ENCODE data around the gene MSMO1.
A peak's percentile ranks its signal among the peaks of the same experiment; 100 is the strongest.
"Not testable (repeated sequence)": the region's sequence is repeated elsewhere in the genome, so short reads cannot be mapped to it uniquely, and the experiment has no call there.

MSMO1 gene

DNA sequence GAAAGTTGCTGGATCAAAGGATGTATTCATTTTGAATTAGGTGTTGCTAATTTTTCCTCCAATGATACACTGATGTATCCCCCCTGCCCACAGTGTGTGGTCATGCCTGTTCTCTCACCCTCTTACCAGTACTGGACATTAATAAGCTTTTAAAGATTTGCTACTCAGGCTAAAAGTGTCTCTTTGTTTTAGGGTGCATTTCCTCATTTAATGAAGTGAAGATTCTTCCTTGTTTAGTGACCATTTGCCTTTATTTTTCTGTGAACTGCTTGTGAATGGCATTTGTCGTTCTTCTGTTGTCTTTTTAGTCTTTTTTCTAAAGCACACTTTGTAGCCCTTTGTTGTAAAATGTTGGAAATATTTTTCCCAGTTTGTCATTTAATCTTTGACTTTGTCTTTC is 5.0 kb downstream of the MSMO1 start:
- Mint-ChIP-seq H3K4me3 (peak overlapping the region; percentile 45), H3K36me3 (peaks cover 19% of the 10 kb centered on the region), H3K27me3 (no peaks in the 10 kb centered on the region), H3K27ac (peak overlapping the region; percentile 69), H3K9me3 (ENCODE audit: low read depth) (no peaks in the 10 kb centered on the region), H3K4me1 (ENCODE audit: low read depth) (peaks cover 42% of the 10 kb centered on the region)

DNA sequence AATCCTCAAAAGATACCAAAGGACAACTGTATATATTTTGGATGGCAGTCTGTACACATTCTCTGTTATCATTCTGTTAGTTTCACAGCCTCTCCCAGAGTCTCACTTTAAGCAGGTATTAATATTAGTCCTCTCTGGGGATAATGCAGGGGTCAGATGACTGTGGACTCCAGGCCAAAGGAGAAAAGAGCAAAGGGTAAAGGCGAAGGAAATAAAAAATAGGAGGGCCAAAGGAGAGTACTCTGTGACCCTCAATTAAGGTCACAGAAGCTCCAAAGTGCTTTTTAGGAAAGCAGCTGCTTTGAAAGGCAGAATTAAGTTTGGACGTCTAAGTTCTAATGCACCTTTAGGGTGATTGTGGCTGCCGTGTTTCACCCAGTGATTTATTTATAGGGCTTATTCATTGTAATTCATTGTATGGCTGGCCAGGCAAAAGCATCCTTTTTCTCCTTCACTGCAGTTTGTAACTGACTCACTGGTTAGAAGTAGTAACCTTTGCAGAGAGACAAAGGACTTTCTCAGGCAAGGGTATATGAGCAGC is 7.8 kb downstream of the MSMO1 start:
- H3K27ac Mint-ChIP-seq, result peak overlapping the region; percentile 28
- H3K4me3 Mint-ChIP-seq, result no peak overlapping the region
- H3K36me3 Mint-ChIP-seq, result peaks cover 21% of the 10 kb centered on the region

DNA sequence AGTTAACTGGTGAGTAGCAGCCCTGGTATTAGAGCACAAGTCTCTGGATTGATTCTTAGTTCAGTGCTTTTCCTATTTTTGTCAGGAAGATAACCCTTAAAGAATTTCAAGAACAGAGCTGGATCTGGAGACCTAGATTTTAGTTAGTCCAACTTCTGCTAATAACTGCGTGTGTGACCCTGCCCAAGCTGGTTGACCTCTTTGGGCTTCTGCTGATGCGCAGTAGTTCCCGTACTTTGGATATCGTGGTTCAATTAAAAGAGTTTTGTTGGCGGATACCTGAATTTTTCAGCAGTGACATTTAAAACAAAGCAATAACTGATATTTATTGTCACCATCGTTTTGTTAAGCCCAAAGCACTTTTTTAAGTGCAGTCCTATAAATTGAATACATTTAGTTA is 9.3 kb downstream of the MSMO1 start:
- H3K4me1 Mint-ChIP-seq (ENCODE audit: low read depth), result peaks cover 22% of the 10 kb centered on the region
- no peak overlapping the region for H3K27ac Mint-ChIP-seq

More for the DNA sequence above, 7.8 kb downstream of the MSMO1 start:
- Mint-ChIP-seq H3K27me3 (no peaks in the 10 kb centered on the region), H3K4me1 (ENCODE audit: low read depth) (peaks cover 38% of the 10 kb centered on the region), H3K9me3 (ENCODE audit: low read depth) (no peaks in the 10 kb centered on the region)

GRCh38 chr4:165342340-165342739 is 14.9 kb downstream of the MSMO1 start:
- H3K4me3 Mint-ChIP-seq, H3K27ac Mint-ChIP-seq, H3K36me3 Mint-ChIP-seq: not testable (repeated sequence)

More for the DNA sequence above, 9.3 kb downstream of the MSMO1 start:
- no peak overlapping the region for H3K4me3 Mint-ChIP-seq
- no peaks in the 10 kb centered on the region for H3K27me3 Mint-ChIP-seq
- H3K9me3 Mint-ChIP-seq (ENCODE audit: low read depth), result no peaks in the 10 kb centered on the region
- H3K36me3 Mint-ChIP-seq, result peaks cover 18% of the 10 kb centered on the region

GRCh38 chr4:165343353-165344191 is 16.1 kb downstream of the MSMO1 start:
- Mint-ChIP-seq H3K36me3 (peaks cover 2% of the 10 kb centered on the region), H3K27ac (no peak overlapping the region), H3K9me3 (ENCODE audit: low read depth) (no peaks in the 10 kb centered on the region), H3K4me3 (no peak overlapping the region), H3K4me1 (ENCODE audit: low read depth) (no peaks in the 10 kb centered on the region), H3K27me3 (no peaks in the 10 kb centered on the region)

More at GRCh38 chr4:165342340-165342739, 14.9 kb downstream of the MSMO1 start:
- not testable (repeated sequence) for H3K27me3 Mint-ChIP-seq; H3K9me3 Mint-ChIP-seq (ENCODE audit: low read depth); H3K4me1 Mint-ChIP-seq (ENCODE audit: low read depth)

DNA sequence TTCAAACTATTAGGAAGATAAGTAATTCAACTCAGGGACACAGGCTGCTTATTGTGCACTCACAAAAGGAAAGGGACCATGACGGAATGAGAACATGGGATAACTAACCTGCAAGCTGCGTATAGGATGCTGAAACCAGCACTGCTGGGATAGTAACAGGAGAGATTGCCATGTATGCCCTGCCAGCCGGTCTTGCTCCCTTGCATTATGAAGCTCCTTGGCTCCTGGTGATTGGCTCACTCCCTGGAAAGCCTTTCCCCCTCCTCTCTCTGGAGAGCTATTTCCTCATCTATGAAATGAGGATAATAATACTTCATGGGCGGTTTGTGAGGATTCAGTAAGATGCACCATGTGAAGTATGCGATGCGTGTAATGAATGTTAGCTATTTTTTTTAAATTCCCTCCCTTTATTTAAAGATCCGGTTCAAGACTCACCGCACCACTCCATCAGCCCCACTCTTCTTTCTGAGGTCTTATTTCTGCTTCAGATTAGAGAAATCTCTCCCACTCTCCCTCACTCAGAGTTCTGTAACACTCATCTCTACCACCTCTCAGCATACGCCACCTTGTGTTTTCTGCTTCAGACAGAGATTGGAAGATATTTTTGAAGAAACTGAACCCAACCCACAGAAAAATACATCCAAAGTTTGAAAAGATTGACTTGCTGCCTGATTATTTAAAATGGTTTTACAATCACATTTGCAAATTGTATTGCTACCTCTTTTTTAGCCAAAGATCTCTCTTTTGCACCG is 18.4 kb downstream of the MSMO1 start:
- Mint-ChIP-seq H3K27me3 (peaks cover 2% of the 10 kb centered on the region), H3K4me3 (no peak overlapping the region), H3K27ac (no peak overlapping the region), H3K36me3 (peaks cover 4% of the 10 kb centered on the region), H3K4me1 (ENCODE audit: low read depth) (no peaks in the 10 kb centered on the region), H3K9me3 (ENCODE audit: low read depth) (no peaks in the 10 kb centered on the region)

- peaks cover 3% of the 10 kb centered on the region for H3K27me3 Mint-ChIP-seq
These were observed 20.4 kb downstream of the MSMO1 start for GRCh38 chr4:165347647-165348569.

DNA sequence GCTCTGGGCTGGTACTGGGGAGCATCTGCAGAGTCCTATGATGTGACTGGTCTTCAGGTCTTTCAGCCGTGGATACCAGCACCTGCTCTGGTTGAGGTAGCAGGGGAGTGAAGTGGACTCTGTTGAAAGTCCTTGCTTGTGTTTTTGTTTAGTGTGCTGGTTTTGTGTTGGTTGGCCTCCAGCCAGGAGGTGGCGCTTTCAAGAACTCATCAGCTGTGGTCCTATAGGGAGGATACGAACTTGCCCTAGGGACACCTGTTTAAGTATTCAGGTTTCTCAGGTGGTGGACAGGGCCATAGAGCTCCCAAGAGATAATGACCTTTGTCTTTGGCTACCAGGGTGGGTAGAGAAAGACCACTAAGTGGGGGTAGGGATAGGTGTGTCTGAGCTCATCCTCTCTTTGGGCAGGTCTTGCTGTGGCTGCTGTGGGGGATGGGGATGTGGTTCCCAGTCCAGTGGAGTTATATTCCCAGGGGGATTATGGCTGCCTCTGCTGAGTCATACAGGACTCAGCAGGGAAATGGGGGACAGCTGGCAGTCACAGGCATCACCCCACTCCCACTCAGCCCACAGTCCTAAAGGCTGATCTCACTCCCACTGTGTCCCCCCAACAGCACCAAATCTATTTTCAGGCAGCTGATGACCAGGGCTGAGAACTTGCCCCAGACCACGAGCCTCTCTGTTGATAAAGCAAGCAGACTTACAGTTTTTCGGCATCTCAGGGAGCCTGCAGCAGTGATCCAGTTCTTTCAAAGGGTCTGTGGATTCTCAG is 24.1 kb downstream of the MSMO1 start:
- Mint-ChIP-seq H3K4me1 (ENCODE audit: low read depth) (no peaks in the 10 kb centered on the region), H3K27me3 (peaks cover 4% of the 10 kb centered on the region)

More at GRCh38 chr4:165347647-165348569, 20.4 kb downstream of the MSMO1 start:
- peaks cover 3% of the 10 kb centered on the region for H3K36me3 Mint-ChIP-seq
- H3K4me1 Mint-ChIP-seq (ENCODE audit: low read depth), result no peaks in the 10 kb centered on the region
- no peak overlapping the region for H3K4me3 Mint-ChIP-seq
- no peak overlapping the region for H3K27ac Mint-ChIP-seq
- H3K9me3 Mint-ChIP-seq (ENCODE audit: low read depth), result no peaks in the 10 kb centered on the region

DNA sequence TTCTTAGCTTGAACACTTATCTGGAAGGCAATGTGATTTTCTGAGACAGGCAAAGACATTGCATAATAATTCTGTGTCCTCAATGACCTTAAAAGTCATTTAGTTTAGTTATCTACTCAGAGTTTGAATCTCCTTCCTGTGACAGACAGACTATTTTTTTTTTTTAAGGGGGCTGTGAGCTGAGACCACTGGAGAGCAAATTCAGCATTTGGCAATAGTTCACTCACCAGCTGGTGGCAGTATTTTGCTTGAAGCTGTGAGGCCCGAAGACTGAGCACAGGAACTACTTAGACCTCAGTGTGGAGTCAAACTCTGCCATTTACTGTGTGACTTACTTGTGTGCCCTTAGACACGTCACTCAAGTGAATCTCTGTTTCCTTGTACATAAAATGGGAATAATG is 28.4 kb downstream of the MSMO1 start:
- H3K4me3 Mint-ChIP-seq, result no peak overlapping the region
- peaks cover under 1% of the 10 kb centered on the region for H3K36me3 Mint-ChIP-seq
- peaks cover 2% of the 10 kb centered on the region for H3K27me3 Mint-ChIP-seq
- H3K4me1 Mint-ChIP-seq (ENCODE audit: low read depth), result no peaks in the 10 kb centered on the region
- no peaks in the 10 kb centered on the region for H3K9me3 Mint-ChIP-seq (ENCODE audit: low read depth)
- no peak overlapping the region for H3K27ac Mint-ChIP-seq

More for the DNA sequence above, 24.1 kb downstream of the MSMO1 start:
- H3K9me3 Mint-ChIP-seq (ENCODE audit: low read depth), result no peaks in the 10 kb centered on the region
- peaks cover 3% of the 10 kb centered on the region for H3K36me3 Mint-ChIP-seq
- no peak overlapping the region for H3K4me3 Mint-ChIP-seq
- no peak overlapping the region for H3K27ac Mint-ChIP-seq

GRCh38 chr4:165359506-165359905 is 32.0 kb downstream of the MSMO1 start:
- Mint-ChIP-seq H3K27ac (no peak overlapping the region), H3K4me3 (no peak overlapping the region), H3K36me3 (no peaks in the 10 kb centered on the region), H3K9me3 (ENCODE audit: low read depth) (no peaks in the 10 kb centered on the region), H3K4me1 (ENCODE audit: low read depth) (no peaks in the 10 kb centered on the region), H3K27me3 (peaks cover 7% of the 10 kb centered on the region)

- Mint-ChIP-seq H3K27ac (no peak overlapping the region), H3K27me3 (peaks cover 7% of the 10 kb centered on the region), H3K9me3 (ENCODE audit: low read depth) (no peaks in the 10 kb centered on the region), H3K4me3 (no peak overlapping the region), H3K4me1 (ENCODE audit: low read depth) (no peaks in the 10 kb centered on the region), H3K36me3 (no peaks in the 10 kb centered on the region)
These were observed 32.7 kb downstream of the MSMO1 start for GRCh38 chr4:165360041-165360695.

DNA sequence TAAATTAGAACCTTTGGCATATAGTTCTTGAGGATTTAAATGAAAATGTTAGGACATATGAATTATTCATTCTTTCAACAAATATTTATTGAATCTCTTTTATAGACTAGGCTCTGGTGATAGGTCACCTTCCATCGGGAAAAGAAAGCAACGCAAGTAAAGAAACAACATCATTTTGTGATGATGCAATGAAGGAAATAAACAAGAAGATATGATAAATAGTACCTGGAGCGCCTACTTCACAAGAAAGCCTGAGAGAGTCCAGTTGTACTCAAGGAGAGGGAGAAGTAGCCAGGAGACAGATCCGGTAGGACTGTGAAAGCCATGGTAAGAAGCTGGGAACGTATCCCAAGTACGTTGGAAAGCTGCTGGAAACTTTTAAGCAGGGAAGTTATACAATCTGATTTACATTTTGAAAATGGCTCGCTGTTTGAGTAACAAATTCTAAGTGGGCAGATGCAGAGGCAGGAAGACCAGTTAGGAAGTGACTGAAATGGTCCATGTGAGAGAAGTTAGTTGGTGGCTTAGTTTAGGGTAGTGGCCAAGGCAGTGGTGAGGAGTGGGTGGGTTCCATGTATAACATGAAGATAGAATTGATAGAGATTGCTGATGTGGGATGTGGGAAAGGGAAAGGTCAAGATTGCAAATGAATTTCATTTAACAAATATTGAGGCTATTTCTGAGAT is 33.7 kb downstream of the MSMO1 start:
- no peak overlapping the region for H3K4me3 Mint-ChIP-seq

GRCh38 chr4:165361810-165362209 is 34.3 kb downstream of the MSMO1 start:
- Mint-ChIP-seq H3K27ac (no peak overlapping the region), H3K4me3 (no peak overlapping the region), H3K27me3 (peaks cover 7% of the 10 kb centered on the region), H3K36me3 (no peaks in the 10 kb centered on the region), H3K4me1 (ENCODE audit: low read depth) (no peaks in the 10 kb centered on the region), H3K9me3 (ENCODE audit: low read depth) (no peaks in the 10 kb centered on the region)

More for the DNA sequence above, 33.7 kb downstream of the MSMO1 start:
- Mint-ChIP-seq H3K36me3 (no peaks in the 10 kb centered on the region), H3K27me3 (peaks cover 7% of the 10 kb centered on the region), H3K4me1 (ENCODE audit: low read depth) (no peaks in the 10 kb centered on the region), H3K9me3 (ENCODE audit: low read depth) (no peaks in the 10 kb centered on the region), H3K27ac (no peak overlapping the region)
